ENCODE data around the gene ARID5B. TPM values are rescaled to one million over a fixed set of nuclear protein-coding genes. Genes with fewer than 3 reads are reported as not detected.

Gene ARID5B
- polyA plus RNA-seq, 1 experiment: 137 TPM

DNA sequence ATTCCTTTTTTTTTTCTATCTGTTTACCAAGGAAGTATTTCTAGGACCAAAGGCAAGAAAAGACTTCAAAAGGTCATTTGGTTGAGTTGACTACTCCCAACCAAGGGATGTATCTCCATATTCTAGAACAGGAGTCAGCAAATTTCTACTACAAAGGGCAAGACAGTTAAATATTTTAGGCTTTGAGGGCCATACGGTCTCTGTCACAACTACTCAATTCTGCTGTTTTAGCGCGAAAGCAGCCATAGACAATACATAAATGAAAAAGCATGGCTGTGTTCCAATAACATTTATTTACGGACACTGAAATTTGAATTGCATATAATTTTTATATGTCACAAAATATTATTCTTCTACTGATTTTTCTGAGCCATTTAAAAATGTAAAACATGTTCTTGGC, 8.5 kb upstream of the ARID5B start:
- ChIA-PET POLR2A (no interaction called here), CTCF (no interaction called here)
- H3K27ac ChIP-seq (ENCODE audit: low read depth, low read length): no peak overlapping the region
- DNase-seq (ENCODE audit: low read depth, low spot score): no peak
- H3K27me3 ChIP-seq (ENCODE audit: control insufficient read depth, insufficient read depth, low read length): no peaks in the 10 kb centered on the region
- no peaks in the 10 kb centered on the region; the same call in 1 of the 2 replicates for H3K9me3 ChIP-seq (ENCODE audit: control insufficient read depth, insufficient read depth, low read length)
- TF ChIP-seq, protein P1, sequence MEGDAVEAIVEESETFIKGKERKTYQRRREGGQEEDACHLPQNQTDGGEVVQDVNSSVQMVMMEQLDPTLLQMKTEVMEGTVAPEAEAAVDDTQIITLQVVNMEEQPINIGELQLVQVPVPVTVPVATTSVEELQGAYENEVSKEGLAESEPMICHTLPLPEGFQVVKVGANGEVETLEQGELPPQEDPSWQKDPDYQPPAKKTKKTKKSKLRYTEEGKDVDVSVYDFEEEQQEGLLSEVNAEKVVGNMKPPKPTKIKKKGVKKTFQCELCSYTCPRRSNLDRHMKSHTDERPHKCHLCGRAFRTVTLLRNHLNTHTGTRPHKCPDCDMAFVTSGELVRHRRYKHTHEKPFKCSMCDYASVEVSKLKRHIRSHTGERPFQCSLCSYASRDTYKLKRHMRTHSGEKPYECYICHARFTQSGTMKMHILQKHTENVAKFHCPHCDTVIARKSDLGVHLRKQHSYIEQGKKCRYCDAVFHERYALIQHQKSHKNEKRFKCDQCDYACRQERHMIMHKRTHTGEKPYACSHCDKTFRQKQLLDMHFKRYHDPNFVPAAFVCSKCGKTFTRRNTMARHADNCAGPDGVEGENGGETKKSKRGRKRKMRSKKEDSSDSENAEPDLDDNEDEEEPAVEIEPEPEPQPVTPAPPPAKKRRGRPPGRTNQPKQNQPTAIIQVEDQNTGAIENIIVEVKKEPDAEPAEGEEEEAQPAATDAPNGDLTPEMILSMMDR (IDR thresholded peaks at IDR 0.05; ENCODE audit: low read depth, low read length): no peak
- no peak overlapping the region for H3K4me3 ChIP-seq (ENCODE audit: low read depth, low read length)

DNA sequence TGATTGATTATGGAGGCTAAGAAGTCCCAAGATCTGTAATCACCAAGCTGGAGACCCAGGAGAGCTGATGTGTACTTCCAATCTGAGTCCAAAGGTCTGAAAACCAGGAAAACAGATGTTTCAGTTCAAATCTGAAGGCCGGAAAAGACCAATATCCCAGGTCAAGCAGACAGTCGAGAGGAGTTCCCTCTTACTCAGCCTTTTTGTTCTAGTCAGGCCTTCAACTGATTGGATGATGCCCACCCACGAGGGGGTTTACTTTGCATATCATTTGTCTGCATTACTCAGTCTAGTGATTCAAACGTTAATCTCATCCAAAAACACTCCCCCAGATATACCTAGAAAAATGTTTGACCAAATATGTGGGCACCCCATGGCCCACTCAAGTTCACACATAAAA, 7.4 kb upstream of the ARID5B start:
- Histone ChIP-seq H3K27me3 (ENCODE audit: control insufficient read depth, insufficient read depth, low read length) (no peaks in the 10 kb centered on the region), H3K9me3 (ENCODE audit: control insufficient read depth, insufficient read depth, low read length) (no peaks in the 10 kb centered on the region; the same call in 1 of the 2 replicates), H3K27ac (ENCODE audit: low read depth, low read length) (no peak overlapping the region), H3K4me3 (ENCODE audit: low read depth, low read length) (no peak overlapping the region)
- ChIA-PET POLR2A (no interaction called here), CTCF (interaction anchor here (0.7 kb wide), 1 partner anchor 391 kb away, joined by 4 read pairs; no protein-coding TSS in a partner anchor)
- TF ChIP-seq, protein P1 (IDR thresholded peaks at IDR 0.05; ENCODE audit: low read depth, low read length): no peak
- no peak for DNase-seq (ENCODE audit: low read depth, low spot score)

DNA sequence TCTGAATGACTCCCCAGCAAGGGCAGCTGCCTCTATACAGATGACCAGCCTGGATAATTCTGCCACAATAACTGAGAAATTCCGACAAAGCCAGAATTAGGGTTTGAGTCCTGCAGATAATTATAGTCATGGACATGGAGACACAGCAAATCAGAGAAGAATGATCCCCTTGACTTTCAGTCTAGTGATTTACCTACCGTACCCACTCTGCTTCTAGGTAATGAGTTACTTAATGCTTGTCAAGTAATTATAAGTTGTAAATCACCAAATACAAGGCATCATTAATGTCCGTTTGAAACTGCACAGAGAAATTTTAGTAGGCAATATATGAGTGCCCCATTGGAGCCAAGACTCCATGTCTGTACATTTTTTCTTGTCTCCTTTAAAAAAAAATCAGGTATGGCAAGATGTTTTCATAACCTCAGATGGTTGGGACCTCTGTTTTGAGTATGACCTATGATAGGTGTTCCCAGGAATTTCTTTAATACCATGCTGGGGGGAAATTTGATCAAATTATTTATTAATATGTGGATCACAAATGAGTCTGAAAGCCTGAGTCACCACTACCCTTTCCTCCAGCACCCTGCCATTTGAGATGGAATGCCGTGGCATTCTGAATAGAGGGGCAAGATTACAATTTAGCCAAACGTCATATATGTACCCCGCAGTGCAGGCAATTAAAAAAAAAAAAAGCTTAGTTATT, 5.5 kb upstream of the ARID5B start:
- TF ChIP-seq, protein P1 (IDR thresholded peaks at IDR 0.05; ENCODE audit: low read depth, low read length): no peak
- DNase-seq (ENCODE audit: low read depth, low spot score): no peak
- H3K4me3 ChIP-seq (ENCODE audit: low read depth, low read length): no peak overlapping the region
- ChIA-PET CTCF (interaction anchor here (0.6 to 2.0 kb wide), 17 partner anchors 10 to 347 kb away, joined by 3 to 9 read pairs (median 4); no protein-coding TSS in a partner anchor), POLR2A (no interaction called here)
- H3K27ac ChIP-seq (ENCODE audit: low read depth, low read length): no peak overlapping the region
- no peaks in the 10 kb centered on the region for H3K27me3 ChIP-seq (ENCODE audit: control insufficient read depth, insufficient read depth, low read length)
- H3K9me3 ChIP-seq (ENCODE audit: control insufficient read depth, insufficient read depth, low read length): no peaks in the 10 kb centered on the region; the same call in 1 of the 2 replicates

DNA sequence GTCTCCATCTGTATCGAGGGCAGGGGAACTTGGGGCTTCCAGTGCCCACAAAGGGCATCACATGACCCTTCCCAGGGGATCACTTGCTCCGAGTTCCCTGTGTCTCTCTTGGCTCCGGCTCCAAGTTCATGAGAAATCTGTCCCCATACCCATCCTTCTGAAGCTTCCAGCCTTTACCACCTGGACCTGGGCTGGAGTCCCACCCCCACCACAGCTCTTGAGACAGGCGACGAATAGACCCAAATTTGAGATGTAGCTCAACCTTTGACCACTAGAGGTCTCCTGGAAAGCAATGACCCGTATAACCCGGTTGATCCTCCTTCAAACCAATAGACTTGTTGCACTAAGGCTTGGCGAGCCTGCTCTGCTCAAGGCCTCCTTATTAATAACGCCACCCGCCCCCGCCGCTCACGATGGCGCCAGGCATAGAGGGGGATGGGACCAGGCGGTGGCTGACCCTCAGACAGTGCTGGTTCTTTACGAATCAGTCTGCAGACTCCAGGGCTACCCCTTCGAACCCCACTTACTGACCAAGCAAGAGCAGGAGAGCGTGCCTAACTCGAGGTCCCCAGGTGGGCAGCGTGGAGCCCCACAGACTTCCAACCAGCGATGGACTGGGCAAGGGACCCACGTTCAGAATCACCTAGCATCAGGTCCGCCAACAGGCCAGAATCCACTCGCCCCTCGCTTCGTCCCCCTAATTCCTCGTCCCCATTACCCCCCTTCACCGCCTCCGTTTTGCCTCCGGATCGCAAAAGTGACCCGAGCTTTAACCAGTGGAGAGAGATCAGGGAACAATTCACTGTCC, 4.4 kb upstream of the ARID5B start:
- H3K4me3 ChIP-seq (ENCODE audit: low read depth, low read length): no peak overlapping the region
- POLR2A ChIA-PET: interaction anchor here (0.5 kb wide), 1 partner anchor 168 kb away, joined by 3 read pairs; no protein-coding TSS in a partner anchor
- no peak for DNase-seq (ENCODE audit: low read depth, low spot score)
- H3K27me3 ChIP-seq (ENCODE audit: control insufficient read depth, insufficient read depth, low read length): no peaks in the 10 kb centered on the region
- no peaks in the 10 kb centered on the region; the same call in 1 of the 2 replicates for H3K9me3 ChIP-seq (ENCODE audit: control insufficient read depth, insufficient read depth, low read length)
- H3K27ac ChIP-seq (ENCODE audit: low read depth, low read length): no peak overlapping the region
- CTCF ChIA-PET: interaction anchor here (0.5 to 2.0 kb wide), 32 partner anchors 9 to 789 kb away, joined by 3 to 9 read pairs (median 4); no protein-coding TSS in a partner anchor
- TF ChIP-seq, protein P1 (IDR thresholded peaks at IDR 0.05; ENCODE audit: low read depth, low read length): peak; percentile 67

All from AG04450 (cell line).